GM21526 (cell line): ENCODE results near the gene ATP5F1B.

Source experiments
- ATAC-seq: cut with Tn5 transposase; IDR thresholded peaks from one replicate; pipeline ENCODE4 v1.9.1; 2021; ENCODE audit warnings: moderate library complexity; ENCODE audit not compliant: unreplicated experiment, low FRiP score

The ATP5F1B gene

DNA sequence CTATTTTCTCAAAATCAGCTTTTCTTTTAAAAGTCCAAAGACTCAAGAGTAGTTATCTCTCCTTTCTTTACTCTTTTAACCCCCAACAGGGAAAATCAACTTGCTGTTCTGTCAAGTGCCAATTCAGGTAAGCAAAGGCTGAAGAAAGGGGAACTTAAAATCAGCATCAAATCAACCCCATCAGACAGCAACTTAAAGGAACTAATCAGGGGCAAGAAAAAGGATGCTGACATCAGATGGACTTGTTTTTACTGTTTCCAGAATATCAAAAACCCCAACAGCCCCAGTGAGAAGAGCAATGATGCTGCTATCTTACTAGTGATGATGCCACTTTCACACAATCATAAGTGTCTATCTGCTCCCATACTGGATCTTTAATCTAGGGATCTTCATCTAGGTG, 19.1 kb downstream of the ATP5F1B start:
- no peak for ATAC-seq

DNA sequence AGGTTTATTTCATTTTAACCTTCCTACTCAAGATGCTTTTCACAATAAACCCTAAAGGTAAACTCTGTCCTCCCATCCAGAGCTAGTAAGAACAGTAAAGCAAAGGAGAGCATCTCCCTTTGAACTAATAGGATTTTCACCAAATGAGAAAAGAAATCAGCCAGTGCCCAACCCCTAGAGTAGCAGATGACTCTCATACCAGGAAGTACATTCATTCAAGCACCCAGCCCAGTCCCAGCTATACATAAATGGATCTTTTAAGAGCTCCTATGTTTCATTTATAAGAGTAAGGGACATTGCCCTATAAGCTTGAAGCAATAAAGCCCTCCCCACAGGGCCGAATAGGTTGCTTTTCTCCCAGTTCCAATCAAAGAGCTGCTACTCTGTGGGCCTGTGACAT, 23.2 kb downstream of the ATP5F1B start:
- ATAC-seq: no peak

DNA sequence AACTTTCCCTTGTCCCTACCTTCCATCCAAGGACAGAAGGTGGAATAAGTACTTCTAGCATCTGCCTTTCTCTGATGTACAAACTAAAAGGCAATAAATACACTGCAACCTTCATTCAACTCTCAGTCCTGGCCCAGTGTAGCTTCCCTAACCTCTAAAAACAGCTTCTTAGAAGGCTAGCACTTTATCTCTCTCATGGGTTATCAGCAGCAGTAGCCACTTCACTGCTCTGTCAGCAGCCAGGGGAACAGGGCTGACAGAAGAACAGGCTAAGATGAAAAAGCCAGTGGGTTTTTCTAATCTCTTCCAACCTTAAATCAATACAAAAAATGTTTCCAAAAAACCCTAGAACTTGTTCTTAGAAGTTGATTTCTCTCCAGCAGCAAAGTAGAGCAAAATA, 28.9 kb downstream of the ATP5F1B start:
- no peak for ATAC-seq

DNA sequence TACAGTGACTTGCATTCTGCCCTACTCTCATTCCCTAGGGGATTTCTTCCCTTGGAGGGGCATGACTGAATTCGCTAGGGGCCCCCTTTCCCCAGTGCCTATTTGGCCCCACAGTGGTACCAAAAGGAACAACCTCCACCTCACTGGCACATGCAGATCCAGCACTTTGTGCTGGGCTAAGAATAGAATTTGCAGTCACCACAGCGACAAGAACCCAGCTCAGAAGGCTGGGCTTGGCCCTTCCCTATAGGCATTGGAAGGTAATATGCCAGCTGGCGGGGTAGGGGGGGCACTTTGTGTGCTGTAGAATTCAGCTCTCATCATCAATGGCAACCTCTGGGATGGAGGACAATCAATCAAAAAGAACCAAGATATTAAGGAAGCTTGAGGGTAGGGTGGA, 29.5 kb downstream of the ATP5F1B start:
- ATAC-seq: no peak

DNA sequence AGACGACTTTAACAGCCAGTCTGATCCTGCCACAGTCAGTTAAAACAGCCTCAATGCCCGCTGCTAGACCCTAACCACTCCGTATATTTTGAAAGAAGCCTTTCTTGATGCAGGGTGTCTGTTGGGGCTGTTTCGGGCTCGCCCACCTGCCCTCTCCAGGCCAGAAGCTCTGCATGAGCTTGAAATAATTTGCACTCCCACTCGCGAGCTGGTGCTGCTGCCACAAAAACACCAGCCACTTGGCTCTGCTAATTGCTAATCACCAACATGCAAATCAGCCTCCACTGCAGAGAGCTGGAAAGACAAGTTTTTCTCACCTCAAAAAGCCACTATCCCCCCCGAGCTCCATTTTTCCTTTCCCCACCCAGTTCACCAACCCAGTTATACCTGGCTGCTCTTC, 31.2 kb downstream of the ATP5F1B start:
- no peak for ATAC-seq

DNA sequence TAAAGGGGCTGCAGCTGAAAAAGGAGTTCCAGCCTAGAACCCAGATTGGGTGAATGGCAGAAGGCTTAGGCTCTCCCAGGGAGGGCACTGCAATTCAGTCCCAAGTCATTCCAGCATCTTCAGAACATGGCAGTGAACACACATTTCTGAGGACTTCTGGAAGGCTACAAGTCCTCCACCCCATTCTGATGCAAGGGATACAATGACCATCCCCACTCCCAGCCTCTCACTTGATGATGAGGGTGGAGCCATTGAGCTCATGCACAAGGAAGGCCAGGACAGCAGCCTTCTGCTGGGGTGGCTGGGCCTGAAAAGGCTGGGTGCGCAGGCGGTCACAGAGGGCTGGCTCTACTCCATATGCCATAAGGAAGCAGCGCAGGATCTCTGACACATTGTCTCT, 41.4 kb downstream of the ATP5F1B start:
- ATAC-seq: no peak

DNA sequence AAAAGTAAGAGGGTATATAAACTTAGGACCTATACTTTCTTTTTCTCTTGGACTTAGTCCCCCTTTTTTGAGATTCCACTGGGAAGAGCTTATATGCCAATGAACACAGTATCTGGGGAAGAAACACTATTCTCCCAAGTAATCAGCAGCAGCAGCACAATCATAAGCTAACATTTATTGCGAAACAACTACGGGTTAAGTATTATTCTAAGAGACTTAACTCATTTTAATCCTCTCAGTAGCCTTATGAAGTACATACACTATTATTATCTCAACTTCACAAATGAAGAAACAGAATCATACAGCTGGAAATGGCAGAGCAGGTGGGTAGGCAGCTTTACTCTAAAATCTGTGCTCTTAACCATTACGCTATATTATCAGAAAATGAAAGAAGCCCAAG, 43.5 kb downstream of the ATP5F1B start:
- ATAC-seq: no peak

DNA sequence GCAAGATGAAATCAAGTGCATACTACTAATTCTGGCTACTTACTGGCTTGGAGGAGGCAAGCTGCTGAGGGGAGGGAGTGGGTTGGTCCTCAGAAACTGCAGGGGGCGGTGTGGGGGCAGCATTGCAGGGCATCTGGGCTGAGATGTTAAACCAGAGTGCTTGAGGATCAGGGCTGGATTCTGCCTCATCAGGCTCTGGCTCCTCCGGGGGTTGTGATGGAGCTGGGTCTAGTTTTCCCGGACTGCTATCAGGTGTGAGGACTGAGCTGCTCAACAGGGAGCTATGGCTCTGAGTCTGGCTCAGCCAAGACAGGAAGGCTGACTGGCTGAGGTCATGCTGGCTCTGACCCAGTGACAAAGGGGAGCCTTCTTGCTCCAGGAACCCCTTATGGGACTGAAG, 44.3 kb downstream of the ATP5F1B start:
- ATAC-seq: no peak

DNA sequence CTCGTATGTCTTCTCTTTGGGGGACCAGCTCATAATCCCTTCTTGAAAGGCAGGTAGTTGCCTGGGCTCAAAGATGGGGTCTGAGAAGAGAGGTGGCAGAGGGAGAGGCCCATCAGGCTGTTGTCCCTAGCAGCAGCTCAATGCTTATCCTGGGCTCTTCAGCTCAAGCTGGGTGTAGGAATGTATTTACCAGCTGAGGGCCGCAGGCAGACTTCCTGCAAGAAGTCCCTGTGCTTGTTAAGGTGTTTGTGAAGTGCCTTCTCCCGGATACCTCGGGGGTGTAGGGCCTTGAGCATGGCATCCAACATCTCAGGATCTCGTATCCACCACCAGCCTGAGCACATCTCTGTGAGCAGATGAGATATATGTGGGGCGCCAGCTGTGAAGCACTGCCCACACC, 45.0 kb downstream of the ATP5F1B start:
- ATAC-seq: no peak

DNA sequence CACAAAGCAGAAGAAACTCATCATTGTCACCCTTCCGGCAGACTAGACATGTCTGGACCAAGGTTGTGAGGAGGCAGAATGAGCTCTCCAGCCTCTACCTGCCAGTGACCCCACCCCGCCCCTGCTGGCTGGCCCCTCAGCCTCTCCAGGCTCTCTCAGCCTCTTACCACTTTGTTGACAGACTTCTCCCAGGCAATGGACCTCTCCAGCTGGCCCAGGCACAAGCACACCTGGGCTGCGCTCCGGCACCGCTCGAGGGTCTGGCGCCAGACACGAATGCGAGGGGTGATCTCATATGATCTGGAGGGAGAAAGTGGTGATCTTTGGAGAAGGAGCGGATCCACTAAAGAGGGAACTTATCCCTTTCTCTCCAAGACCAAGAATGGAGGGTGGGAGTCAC, 46.0 kb downstream of the ATP5F1B start:
- no peak for ATAC-seq

DNA sequence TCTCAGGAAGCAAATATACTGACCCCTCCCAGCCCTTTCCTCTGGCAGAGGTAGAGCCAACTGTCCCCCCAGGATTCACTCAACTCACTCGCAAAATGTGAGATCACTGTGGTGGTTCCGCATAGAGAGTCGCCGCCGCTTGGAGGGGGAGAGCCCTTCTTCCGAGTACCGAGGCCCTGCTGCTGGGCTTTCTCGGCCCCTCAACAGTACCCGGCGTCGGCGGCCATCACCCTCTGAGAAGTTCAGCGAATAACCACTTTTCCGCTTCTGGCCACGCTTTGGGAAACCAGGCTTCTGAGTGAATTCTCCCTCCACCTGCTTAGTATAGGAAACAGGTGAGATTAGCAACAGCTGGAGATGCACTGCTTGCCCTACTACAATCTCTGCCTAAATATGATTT, 46.7 kb downstream of the ATP5F1B start:
- ATAC-seq: no peak

DNA sequence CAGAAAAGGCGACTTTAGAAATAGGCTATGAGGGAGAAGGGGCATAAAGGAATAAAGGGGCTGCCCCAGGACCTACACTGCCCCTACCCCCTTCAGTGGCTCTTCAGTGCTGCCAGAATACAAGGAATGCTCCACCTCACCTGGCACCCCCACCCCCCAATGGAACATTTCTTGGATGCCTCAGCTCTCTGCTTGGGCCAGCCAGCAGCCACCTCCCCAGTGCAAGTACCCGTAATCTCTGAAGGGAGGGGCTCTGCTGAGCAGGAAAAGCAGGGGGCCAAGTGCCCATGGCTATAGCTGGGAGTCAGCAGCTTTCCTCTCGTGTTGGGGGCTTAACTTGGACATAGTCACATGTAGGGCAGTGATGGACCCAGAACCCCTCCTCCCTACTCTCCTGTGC, 49.0 kb downstream of the ATP5F1B start:
- ATAC-seq: no peak

DNA sequence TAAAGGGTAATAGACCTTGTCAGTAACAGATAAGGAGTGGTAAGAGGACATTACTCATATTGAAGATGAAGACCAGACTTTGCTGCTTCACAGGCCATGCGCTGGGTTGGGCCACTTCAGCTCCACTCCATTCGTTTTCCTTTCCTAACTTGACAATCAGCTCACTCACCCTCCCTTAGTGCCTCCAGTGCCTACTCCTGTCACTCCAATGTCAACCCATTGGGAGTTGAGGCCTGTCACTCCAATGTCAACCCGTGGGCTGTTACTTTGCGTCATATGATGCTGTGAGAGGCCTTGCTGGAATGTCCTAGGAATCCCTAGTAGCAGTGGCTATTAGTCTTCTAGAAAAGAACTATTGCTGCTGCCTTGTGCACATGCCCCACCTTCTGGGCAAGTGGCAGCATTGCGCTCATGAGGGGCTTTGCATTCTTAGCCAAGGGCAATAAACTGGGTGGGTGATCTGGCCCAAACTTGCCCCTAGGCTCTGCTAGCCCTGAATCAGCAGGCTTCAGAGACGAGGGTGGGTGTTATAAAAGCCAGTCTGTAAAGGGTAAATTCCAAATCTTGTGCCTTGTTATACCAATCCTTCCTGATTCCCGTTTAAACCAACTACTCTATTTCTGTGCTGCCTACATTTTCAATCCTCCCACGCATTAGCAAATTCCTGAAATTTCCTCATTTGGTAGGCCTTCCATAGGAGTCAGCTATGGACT, 51.7 kb downstream of the ATP5F1B start:
- no peak for ATAC-seq

DNA sequence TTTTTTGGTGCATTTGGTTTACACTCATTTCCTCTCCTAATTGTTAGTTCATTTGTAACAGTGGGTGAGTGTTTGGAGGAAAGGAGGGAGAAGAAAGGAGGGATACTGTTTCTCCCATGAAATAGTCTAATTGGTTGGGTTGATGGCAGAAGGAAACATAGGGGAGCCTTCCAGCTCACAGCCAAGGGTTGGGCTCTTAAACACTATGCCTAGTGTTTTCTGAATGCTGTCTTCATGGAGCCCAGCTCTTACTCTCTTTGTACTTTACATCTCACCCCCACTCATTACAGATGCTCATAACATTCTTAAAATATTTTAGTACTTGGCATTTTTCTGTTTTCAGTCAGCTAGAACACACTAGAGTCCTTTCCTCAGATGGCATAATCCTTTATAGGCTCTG, 53.8 kb downstream of the ATP5F1B start:
- no peak for ATAC-seq

DNA sequence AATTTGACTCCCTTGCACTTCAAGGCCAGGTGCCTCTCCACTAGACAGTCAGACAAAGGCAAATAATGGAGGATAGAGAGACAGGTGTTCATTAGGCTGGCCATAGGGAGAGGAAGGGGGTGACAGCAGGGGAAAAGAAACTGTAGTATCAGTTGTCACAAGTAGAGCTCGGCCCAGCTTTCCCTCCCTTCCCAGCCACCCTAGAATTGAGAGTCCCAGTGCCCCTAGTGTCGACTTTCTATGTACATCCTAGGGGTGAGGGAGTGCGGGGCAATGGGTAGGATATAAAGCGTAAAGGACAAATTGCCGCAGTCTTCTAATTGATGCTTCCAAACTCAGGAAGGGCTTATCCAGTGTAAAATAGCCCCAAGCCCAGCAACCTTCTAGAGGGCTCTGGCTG, 54.7 kb downstream of the ATP5F1B start:
- no peak for ATAC-seq

DNA sequence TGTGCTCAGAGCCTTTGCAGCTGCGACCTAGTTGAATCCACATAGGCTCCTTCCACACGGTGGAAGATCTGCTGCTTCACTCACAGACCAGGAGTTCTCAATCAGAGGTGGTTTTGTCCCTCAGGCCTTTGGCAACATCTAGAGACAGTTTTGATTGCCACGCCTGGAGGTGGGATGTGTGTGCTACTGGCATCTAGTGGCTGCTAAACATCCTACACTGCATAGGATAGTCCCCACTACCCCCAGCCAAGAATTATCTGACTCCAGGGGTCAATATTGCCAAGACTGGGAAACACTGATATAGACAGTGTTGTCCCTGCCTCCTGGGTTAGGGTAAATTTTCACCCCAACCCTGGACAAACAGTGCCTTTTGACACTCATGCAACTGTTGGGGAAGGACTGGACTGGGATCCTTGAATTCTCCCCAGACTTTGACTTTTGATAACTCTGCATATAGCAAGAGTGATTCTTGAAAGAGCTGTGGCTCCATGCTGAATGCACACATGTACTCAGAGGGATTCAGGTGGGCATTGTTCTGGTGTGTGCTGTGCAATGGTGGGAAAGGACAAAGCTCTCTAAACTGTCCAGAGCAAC, 55.5 kb downstream of the ATP5F1B start:
- ATAC-seq: no peak

DNA sequence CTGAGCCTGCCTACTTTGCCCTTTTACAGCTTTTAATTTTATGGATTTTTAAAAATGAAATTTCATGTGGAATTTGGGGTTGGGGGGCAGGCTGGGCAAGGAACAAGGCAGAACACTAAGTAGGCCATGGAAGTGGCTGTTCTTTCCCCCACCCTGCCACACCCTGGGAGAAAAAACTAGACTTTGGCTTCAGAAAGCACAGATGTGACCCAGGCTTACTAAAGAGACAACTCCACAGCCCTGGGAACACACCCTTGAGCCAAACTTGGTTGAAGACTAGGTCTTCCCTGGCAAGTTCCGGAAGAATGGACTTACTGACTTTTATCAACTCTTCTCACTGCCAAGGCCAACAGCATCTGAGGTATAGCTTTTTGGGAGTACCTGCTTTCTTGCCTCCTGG, 56.0 kb downstream of the ATP5F1B start:
- ATAC-seq: no peak
